IPS-18c (cell line): ENCODE results near the gene TMED10.
"Not testable (repeated sequence)": the region's sequence is repeated elsewhere in the genome, so short reads cannot be mapped to it uniquely, and the experiment has no call there.

Experiments used
- H3K4me3 ChIP-seq: 2 replicates; pipeline ENCODE4 v1.7.0; 2013; ENCODE audit warnings: low read depth, mild to moderate bottlenecking, low read length, moderate library complexity; ENCODE audit not compliant: insufficient read depth
- H3K9me3 ChIP-seq: one replicate; pipeline ENCODE4 v1.6.1; 2013; ENCODE audit warnings: mild to moderate bottlenecking, low read length, moderate library complexity; ENCODE audit not compliant: control insufficient read depth, insufficient read depth

The TMED10 gene

DNA sequence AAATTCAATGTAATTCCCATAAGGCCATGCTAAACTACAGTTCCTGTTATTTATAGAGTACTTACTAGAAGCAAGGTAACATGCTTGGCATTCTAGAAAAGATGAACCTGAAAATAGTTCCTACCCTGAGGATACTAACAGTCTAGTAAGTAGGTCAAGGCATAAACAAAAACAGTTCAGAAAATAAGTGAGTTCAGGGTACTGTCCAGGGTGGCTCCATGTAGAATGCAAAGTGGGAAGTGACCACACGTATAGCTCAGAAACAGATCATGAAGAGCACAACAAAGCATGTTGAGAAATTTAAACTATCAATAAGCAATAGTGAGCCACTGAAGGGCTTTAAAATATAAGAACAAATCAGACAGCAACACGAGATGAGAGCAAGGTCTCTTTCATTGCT lies 2.3 kb downstream of the TMED10 start:
- no peak overlapping the region for H3K4me3 ChIP-seq
- H3K9me3 ChIP-seq = no peaks in the 10 kb centered on the region

GRCh38 chr14:75170772-75171171 lies 5.6 kb downstream of the TMED10 start:
- Histone ChIP-seq H3K9me3 (no peaks in the 10 kb centered on the region), H3K4me3 (no peak overlapping the region)

DNA sequence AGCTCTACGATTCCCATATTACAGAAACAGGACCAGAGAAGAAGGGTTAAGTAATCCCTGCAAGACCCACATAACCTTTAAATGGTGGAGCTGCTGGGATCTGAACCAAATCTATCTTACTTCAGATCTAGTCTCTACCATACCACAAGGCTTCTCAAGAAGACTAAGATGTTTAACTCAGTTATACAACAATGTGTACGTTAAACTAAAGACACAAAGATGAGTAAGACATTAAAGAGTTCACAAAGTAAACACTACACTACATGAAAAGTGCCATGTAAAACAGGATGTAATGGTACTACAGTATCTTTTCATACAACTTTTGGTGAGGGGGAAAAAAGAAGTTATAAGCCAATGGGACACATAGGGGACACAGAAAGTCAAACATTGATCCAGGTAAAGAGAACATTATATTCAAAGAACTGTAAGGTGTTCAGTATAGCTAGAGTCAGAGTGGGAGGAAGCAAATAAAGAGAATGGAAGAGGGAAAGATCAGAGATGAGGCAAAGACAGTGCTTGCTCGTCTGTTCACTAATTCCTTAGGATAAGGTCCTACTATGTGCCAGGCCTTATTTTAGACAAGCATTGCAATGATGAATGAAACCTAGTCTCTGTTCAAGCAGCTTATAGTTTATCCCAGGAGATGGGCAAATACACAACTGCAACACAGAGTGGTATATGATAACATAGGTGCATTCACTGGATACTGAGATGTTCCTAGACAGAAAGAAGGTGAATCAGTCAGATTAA lies 7.7 kb downstream of the TMED10 start:
- Histone ChIP-seq H3K4me3 (no peak overlapping the region), H3K9me3 (no peaks in the 10 kb centered on the region)

- H3K4me3 ChIP-seq = no peak overlapping the region
- no peaks in the 10 kb centered on the region for H3K9me3 ChIP-seq
These were observed 9.1 kb downstream of the TMED10 start for GRCh38 chr14:75167325-75167724.

DNA sequence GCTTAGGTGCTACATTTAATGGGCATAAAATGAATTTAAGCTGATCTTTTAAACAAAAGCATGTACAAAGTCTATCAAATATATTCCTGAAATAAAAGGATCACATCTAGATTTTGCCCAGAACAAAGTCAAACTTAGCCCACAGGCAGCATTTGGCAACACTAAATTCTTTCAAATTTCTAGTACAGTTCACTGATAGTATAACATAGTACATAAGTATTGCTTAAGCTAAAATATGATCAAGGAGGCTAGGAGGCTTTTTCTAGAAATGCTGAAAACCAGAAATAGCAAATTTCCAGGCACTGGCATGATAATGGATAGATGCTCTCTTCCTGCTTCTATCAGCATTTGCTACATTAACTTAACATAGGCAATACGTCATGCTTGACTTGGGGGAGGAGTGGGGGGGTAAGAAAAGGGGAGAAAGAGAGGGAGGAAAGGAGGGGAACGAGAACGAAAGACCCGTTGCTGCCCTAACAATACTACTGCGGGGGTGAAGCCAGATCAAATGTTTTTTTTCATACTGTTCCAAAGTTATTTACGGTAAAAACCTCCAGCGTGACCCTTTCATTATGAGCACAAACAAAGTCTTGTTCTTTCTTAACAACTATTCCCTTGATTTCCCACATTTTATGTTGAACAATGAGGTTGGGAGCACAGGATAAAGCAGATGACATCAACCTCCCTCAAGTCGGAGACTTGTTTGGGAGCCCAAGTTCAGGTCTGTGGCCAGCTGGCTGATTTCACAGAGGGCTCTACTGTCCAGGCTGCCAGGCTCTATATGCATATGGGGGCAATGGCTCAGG lies 10.6 kb downstream of the TMED10 start:
- Histone ChIP-seq H3K9me3 (no peaks in the 10 kb centered on the region), H3K4me3 (no peak overlapping the region)

DNA sequence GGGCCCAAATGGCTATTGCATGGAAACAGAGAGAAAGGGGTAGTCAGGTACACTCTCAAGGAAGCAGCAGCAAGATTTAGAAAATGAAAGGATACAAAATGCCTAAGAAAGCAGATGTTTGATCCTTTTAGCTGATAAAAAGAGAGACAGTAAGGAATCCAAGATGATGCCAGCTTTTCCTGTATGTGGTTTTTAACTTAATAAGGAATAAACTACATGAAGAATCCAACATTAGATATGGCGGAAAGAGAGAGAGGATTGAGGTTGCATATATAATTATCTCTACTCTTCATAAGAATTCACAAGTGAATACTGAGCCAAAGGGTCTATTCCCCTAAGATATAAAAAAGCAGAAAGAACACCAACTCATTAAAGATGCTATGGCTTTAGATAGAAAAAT lies 11.6 kb downstream of the TMED10 start:
- no peaks in the 10 kb centered on the region for H3K9me3 ChIP-seq
- no peak overlapping the region for H3K4me3 ChIP-seq

- Histone ChIP-seq H3K9me3 (no peaks in the 10 kb centered on the region), H3K4me3 (no peak overlapping the region)
These were observed 12.7 kb downstream of the TMED10 start for GRCh38 chr14:75163677-75164076.

DNA sequence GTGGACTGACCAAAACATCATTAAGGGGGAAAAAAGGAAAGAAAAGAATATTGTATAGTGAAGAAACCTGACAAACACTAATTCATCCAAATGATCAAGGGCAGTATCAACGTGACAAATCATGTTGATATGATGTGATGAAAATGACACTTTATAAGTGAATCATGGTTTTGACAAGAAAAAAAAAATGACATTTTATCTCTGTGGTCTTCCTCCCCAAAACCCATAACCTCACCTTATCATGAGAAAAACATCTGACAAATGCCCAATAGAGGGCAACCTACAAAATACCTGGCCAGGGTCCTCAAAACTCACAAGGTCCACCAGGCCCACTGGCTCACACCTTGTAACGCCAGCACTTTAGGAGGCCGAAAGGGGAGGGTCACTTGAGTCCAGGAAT lies 13.8 kb downstream of the TMED10 start:
- H3K9me3 ChIP-seq = no peaks in the 10 kb centered on the region
- H3K4me3 ChIP-seq = no peak overlapping the region

GRCh38 chr14:75158843-75159614 lies 17.4 kb downstream of the TMED10 start:
- no peaks in the 10 kb centered on the region for H3K9me3 ChIP-seq
- H3K4me3 ChIP-seq = no peak overlapping the region

- H3K4me3 ChIP-seq = no peak overlapping the region
- no peaks in the 10 kb centered on the region for H3K9me3 ChIP-seq
These were observed 19.5 kb downstream of the TMED10 start for GRCh38 chr14:75156901-75157300.

DNA sequence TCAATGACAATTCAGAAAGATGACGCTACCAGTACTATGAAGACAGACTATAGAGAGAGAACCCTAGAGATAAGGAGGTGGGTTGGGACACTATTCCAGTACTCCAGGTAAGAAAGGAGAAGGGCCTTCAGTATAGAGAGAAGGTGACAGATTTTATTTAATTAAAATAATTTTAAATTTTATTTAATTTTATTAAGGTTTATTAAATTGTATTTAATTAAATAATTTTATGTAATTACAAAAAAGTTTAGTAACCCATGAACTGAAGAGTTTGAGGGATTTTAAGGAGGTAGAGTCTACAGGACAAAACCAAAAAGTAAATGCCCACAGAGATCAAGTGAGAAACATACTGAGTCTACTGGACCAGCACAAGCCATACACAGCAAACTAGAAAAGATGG lies 20.3 kb downstream of the TMED10 start:
- H3K4me3 ChIP-seq = no peak overlapping the region
- no peaks in the 10 kb centered on the region for H3K9me3 ChIP-seq

GRCh38 chr14:75155169-75155568 lies 21.2 kb downstream of the TMED10 start:
- no peak overlapping the region for H3K4me3 ChIP-seq
- H3K9me3 ChIP-seq = no peaks in the 10 kb centered on the region

GRCh38 chr14:75153295-75153694 lies 23.1 kb downstream of the TMED10 start:
- Histone ChIP-seq H3K9me3 (no peaks in the 10 kb centered on the region), H3K4me3 (no peak overlapping the region)

DNA sequence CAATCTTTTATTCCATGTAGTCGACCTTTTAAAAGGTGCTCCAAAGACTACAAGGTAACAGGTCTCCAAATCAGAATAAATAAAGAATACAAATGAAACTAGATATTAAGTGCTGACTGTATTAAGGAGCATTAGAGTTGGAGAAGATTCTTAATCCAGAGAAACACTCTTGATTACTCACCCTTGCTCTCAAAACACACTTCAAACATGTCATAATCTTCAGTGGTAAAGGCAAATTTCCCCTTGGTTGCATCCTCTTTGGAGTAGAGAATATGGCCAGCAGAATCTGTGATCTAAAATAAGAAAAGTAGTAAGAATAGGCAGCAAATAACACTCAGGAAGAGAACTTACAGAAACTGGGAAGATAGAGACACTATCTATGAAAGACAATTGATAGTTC lies 24.6 kb downstream of the TMED10 start:
- Histone ChIP-seq H3K9me3 (no peaks in the 10 kb centered on the region), H3K4me3 (no peak overlapping the region)

- not testable (repeated sequence) for H3K9me3 ChIP-seq
These were observed 25.8 kb downstream of the TMED10 start for GRCh38 chr14:75150637-75151036.

DNA sequence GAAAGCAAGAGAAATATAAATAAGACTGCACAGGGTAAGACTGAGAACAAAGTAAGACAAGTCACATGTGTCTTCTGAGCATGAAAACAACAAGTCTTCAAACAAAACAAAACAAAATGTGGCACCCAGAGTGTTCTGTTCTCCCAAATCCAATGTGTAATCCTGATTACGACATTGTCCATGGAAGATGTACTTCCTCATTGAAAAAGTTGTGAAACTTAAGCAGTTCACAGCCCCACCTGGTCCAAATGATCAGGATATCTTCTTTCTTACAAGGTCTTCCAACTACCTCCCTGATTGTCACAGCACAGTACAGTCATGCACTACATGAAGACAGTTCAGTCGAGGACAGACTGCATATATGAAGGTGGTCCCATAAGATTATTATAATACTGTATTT lies 26.3 kb downstream of the TMED10 start:
- Histone ChIP-seq H3K9me3 (no peaks in the 10 kb centered on the region), H3K4me3 (no peak overlapping the region)

More at GRCh38 chr14:75150637-75151036, 25.8 kb downstream of the TMED10 start:
- not testable (repeated sequence) for H3K4me3 ChIP-seq

- H3K9me3 ChIP-seq = no peaks in the 10 kb centered on the region
- no peak overlapping the region for H3K4me3 ChIP-seq
These were observed 28.9 kb downstream of the TMED10 start for GRCh38 chr14:75147423-75148071.
